ENCODE results near the gene GREB1.

Gene GREB1

GRCh38 chr2:11661891-11662435 lies 128.1 kb downstream of the GREB1 start:
- DNase-seq (ENCODE audit: low read depth in 2 of 2) = no peak

GRCh38 chr2:11662882-11663281 lies 129.0 kb downstream of the GREB1 start:
- no peak for DNase-seq (ENCODE audit: low read depth in 2 of 2)

GRCh38 chr2:11663427-11663826 lies 129.6 kb downstream of the GREB1 start:
- DNase-seq (ENCODE audit: low read depth in 2 of 2) = no peak

- DNase-seq (ENCODE audit: low read depth in 2 of 2) = no peak
Observed at GRCh38 chr2:11665028-11665427, 131.2 kb downstream of the GREB1 start.

DNA sequence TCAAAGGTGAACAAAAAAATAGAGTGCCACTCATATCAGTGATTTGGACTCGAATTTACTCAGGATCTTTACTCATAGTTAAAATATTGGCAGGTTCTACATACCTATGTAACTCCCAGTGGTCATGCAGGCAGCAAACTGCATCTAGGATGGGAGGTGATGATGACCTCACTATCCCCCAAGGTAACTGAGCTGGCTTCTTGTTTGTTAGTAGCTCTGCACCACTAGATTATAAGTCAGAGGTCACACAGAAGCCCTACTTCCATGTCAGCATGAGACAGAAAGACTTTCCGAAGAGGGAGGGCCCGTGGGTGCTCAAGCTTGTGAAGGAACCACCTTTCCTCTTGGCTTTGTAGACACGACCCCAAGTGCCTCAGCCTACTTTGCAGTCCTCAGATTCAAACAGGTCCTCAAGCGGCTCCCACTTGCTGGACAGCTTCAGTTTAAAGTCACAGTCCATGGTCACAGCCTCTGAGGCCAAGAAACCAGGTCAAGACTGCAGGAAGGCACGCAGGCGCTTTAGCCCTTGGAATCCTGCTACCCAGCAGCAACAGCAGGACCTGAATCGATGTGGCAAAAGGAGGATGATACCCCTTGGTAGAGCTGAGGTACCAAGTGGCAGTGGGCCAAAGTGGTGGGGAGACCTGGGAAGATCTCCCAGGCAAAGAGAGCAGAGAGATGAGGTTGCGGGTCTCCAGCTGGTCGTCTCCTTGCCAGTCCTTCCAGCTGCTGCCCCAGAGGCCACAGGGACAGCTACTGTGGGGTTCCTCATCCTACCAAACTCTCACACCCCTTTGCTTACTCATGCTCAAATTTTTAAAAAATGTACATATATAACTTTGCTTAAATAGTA lies 131.9 kb downstream of the GREB1 start:
- no peak for DNase-seq (ENCODE audit: low read depth in 2 of 2)

GRCh38 chr2:11667194-11667593 lies 133.3 kb downstream of the GREB1 start:
- DNase-seq (ENCODE audit: low read depth in 2 of 2) = no peak

GRCh38 chr2:11667866-11668637 lies 134.2 kb downstream of the GREB1 start:
- no peak for DNase-seq (ENCODE audit: low read depth in 2 of 2)

- no peak for DNase-seq (ENCODE audit: low read depth in 2 of 2)
Observed at GRCh38 chr2:11669454-11670291, 135.8 kb downstream of the GREB1 start, which contains the start of gene NTSR2. NTSR2 (minus strand) TSS chr2:11670195; CDS start chr2:11670129, 66 bp downstream.

DNA sequence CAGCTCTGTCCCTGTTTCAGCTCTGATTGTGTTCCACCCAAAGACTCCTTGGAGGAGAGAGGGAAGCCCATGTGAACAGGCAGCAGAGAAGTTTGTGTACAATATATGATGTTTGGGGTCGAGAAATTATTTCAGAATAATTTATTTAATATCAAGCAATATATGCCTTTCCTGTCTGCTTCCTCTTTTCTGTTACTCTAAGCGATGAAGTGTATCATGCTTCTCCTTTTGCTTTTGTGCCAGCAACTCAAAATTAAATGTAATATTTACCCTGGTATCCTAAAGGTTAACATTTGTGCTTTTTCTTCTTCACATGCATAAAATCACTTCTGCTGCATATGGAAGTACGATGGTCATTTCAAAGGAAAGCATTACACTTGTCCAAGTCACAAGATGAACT lies 138.6 kb downstream of the GREB1 start:
- no peak for DNase-seq (ENCODE audit: low read depth in 2 of 2)

GRCh38 chr2:11674983-11675382 lies 141.1 kb downstream of the GREB1 start:
- no peak for DNase-seq (ENCODE audit: low read depth in 2 of 2)

GRCh38 chr2:11675423-11676112 lies 141.7 kb downstream of the GREB1 start:
- no peak for DNase-seq (ENCODE audit: low read depth in 2 of 2)

DNA sequence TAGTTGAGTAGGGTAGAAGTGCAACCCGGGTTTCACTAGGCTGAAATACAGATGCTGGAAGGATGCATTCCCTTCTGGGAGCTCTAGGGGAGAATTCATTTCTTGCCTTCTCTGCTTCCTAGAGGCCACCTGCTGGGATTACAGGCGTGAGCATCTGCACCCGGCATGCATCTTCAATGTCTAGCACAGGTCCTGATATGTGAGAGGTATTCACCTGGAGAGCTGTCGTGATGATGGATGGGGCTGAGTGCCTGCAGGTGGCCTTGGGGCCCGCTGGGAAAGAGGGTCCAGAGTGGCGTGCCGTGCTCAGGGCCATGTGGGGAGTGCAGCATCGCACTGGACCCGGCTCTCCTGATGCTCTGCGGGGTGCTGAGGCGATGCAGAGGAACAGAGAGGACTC lies 142.8 kb downstream of the GREB1 start:
- no peak for DNase-seq (ENCODE audit: low read depth in 2 of 2)

GRCh38 chr2:11677136-11678055 lies 143.6 kb downstream of the GREB1 start:
- no peak for DNase-seq (ENCODE audit: low read depth in 2 of 2)

- no peak for DNase-seq (ENCODE audit: low read depth in 2 of 2)
Observed at GRCh38 chr2:11678306-11678960, 144.6 kb downstream of the GREB1 start.

GRCh38 chr2:11679016-11679415 lies 145.2 kb downstream of the GREB1 start:
- DNase-seq (ENCODE audit: low read depth in 2 of 2) = no peak

DNA sequence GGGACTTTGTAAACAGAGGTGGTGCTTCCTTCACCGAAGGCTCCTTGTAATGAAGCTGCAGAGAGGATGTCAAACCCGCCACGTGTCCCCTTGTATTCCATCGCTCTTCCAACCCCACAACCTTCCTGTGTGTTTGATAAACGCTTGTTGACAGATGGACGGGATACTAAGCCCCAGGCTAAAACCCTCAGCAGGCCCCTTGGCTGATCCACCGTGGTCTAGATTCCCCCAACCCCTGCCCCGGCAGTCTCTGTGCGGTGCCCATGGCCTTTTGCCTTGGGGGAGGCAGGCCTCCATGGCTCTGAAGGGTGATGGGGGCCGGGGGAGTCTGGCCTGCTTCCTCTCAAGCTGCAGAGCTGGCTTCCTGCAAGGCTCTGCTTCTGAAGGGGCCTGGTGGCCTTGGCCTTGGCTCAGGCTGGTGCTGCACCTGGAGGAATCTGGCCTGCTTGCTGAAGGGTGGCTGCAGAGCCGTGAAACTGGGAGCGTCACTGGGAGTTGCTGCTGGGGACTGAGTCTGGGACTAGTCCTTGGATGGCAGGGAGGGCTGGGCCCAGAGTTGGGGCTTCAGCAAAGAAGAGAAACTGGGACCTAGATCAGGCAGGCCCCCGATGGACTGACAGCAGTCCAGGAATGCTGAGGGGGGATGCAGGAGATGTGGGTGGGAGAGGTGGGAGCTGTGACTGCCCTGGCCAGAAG lies 145.8 kb downstream of the GREB1 start:
- DNase-seq (ENCODE audit: low read depth in 2 of 2) = no peak

DNA sequence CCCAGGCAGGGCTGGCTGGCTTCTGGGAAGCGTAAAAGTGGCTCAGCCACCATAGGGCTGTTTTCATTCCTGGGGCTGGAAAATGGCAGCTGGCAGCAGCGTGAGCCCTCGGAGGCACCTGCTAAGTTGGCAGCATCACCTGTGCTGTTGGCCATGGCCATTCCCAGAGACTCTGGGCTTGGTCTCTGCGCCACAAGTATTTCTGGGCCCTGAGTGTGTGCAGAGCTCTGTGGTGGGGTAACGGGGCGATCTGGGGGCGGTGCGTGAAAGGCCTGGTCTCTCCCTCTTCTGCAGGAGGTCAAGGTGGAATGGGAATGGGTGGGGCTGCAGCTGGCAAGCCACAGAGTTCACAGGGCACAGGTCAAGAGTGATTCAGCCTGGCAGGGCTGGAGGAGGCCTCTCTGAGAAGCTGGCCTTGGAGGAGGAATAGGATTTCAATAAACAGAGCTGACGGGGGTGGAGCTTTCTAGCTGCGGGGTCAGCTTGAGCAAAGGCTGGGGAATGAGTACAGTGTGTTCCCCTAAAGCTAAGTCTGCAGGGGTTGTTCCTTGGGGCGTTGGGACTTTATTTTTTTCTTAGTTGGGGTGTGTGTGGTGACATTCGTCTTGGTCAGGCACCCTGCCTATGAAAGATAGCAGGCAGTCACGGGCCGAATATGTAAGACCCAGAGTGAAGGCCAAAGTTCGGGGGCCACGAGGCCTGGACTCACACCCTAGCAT lies 146.5 kb downstream of the GREB1 start:
- DNase-seq (ENCODE audit: low read depth in 2 of 2) = no peak

All from stimulated activated CD4-positive, alpha-beta T cell treated with anti-CD3 and anti-CD28 coated beads, Interleukin-1b, Interleukin-23, amount 100 ng/mL, for 1 hour (primary cell).